PFSK-1 (cell line): ENCODE results near the gene NDUFB6. TPM values are rescaled to one million over a fixed set of nuclear protein-coding genes. Genes with fewer than 3 reads are reported as not detected.
A peak's percentile ranks its signal among the peaks of the same experiment; 100 is the strongest.

Experiments used
- FOXP2 ChIP-seq: optimal IDR thresholded peaks from 2 replicates; pipeline ENCODE3; 2011; ENCODE audit warnings: borderline replicate concordance, control low read depth, inconsistent platforms; ENCODE audit not compliant: insufficient read depth; ENCODE audit errors: extremely low read length, extremely low read depth
- POLR2AphosphoS5 ChIP-seq: IDR thresholded peaks from 2 replicates; pipeline ENCODE4 v1.6.1; 2012; ENCODE audit warnings: low read depth, mild to moderate bottlenecking, control low read depth, low read length, moderate library complexity
- REST ChIP-seq, 2 experiments: IDR thresholded peaks; 2 replicates each; pipeline versions ENCODE4 v1.6.1 to v1.8.0; 2011 to 2012; ENCODE audit warnings: low read depth in 2 of 2, low read length in 2 of 2, control low read depth in 1 of 2, inconsistent platforms in 1 of 2, mild to moderate bottlenecking in 1 of 2, moderate library complexity in 1 of 2; ENCODE audit not compliant: insufficient read depth in 1 of 2
- SIN3A ChIP-seq: IDR thresholded peaks from 2 replicates; pipeline ENCODE4 v1.6.1; 2012; ENCODE audit warnings: mild to moderate bottlenecking, low read length, moderate library complexity, borderline replicate concordance; ENCODE audit not compliant: insufficient read depth
- TAF1 ChIP-seq: IDR thresholded peaks from 2 replicates; pipeline ENCODE4 v1.6.1; 2012; ENCODE audit warnings: low read length, control low read depth, borderline replicate concordance; ENCODE audit not compliant: insufficient read depth
- polyA plus RNA-seq: library from polyadenylated mRNA; unstranded; fragments of >200 nt; gene quantifications from one replicate; pipeline ENCODE4 v1.2.1, GENCODE V29; 2012; ENCODE audit warnings: low read depth, missing spikeins; ENCODE audit not compliant: insufficient read length

NDUFB6 gene
- 76.6 TPM for polyA plus RNA-seq

- TF ChIP-seq REST (IDR thresholded peaks at IDR 0.05; ENCODE audit: insufficient read depth in 1 of 2, low read depth in 2 of 2, low read length in 2 of 2): peak in 1 of 2 experiments; percentile 20; a peak in 1 of 4 replicates
- TF ChIP-seq FOXP2: peak; percentile 51
- TF ChIP-seq POLR2AphosphoS5: no peak; the same call in none of the 2 replicates
- peak; percentile 49; the same call in 1 of the 2 replicates for TF ChIP-seq SIN3A
- peak; percentile 78; the same call in 1 of the 2 replicates for TF ChIP-seq TAF1
Observed at GRCh38 chr9:32572900-32573523, at the start of gene NDUFB6. TSS of gene NDUFB6 (minus strand) at chr9:32573159. CDS start at chr9:32573060, 99 bp downstream.

- TF ChIP-seq POLR2AphosphoS5: no peak
- TF ChIP-seq TAF1: no peak
- no peak for TF ChIP-seq REST (IDR thresholded peaks at IDR 0.05; ENCODE audit: insufficient read depth in 1 of 2, low read depth in 2 of 2, low read length in 2 of 2)
- TF ChIP-seq FOXP2: no peak
- no peak for TF ChIP-seq SIN3A
Observed at GRCh38 chr9:32618261-32618660, 45.3 kb upstream of the NDUFB6 start.

- TF ChIP-seq FOXP2 (no peak), SIN3A (no peak), POLR2AphosphoS5 (no peak)
Observed at GRCh38 chr9:32606811-32607210, 33.9 kb upstream of the NDUFB6 start.

- TF ChIP-seq SIN3A (no peak), REST (IDR thresholded peaks at IDR 0.05; ENCODE audit: insufficient read depth in 1 of 2, low read depth in 2 of 2, low read length in 2 of 2) (no peak), POLR2AphosphoS5 (no peak), FOXP2 (no peak), TAF1 (no peak)
Observed at GRCh38 chr9:32603914-32604852, 31.2 kb upstream of the NDUFB6 start.

- TF ChIP-seq SIN3A (no peak), REST (IDR thresholded peaks at IDR 0.05; ENCODE audit: insufficient read depth in 1 of 2, low read depth in 2 of 2, low read length in 2 of 2) (no peak), FOXP2 (no peak), TAF1 (no peak), POLR2AphosphoS5 (no peak)
Observed at GRCh38 chr9:32596936-32597335, 24.0 kb upstream of the NDUFB6 start.
